Measurements from ENCODE around the gene FOXP1.

DNA sequence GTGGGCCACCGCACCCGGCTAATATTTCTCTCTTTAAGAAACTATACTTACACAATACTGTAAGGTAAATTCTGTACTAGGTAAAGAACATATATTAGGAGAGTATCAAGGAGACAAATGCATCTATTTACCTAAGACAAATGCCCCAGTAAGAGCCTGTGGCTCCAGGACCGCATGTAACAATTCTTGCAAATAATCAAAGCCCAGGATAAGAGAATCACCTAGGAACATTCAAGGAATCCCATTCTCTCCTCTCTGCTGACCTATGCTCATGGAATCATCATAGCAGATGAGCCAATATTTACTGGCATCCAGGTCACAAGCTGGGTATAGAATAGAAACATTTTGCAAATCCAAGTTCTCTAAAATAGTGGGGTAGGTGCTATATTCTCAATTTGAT lies 347.7 kb downstream of the FOXP1 start:
- TF ChIP-seq, protein P1, sequence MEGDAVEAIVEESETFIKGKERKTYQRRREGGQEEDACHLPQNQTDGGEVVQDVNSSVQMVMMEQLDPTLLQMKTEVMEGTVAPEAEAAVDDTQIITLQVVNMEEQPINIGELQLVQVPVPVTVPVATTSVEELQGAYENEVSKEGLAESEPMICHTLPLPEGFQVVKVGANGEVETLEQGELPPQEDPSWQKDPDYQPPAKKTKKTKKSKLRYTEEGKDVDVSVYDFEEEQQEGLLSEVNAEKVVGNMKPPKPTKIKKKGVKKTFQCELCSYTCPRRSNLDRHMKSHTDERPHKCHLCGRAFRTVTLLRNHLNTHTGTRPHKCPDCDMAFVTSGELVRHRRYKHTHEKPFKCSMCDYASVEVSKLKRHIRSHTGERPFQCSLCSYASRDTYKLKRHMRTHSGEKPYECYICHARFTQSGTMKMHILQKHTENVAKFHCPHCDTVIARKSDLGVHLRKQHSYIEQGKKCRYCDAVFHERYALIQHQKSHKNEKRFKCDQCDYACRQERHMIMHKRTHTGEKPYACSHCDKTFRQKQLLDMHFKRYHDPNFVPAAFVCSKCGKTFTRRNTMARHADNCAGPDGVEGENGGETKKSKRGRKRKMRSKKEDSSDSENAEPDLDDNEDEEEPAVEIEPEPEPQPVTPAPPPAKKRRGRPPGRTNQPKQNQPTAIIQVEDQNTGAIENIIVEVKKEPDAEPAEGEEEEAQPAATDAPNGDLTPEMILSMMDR (IDR thresholded peaks at IDR 0.05): no peak
- TF ChIP-seq POLR2A (IDR thresholded peaks at IDR 0.05): no peak
